GM18508 (cell line): ENCODE measurements around the gene ADAMTS18.

ENCODE experiments used
- ATAC-seq: cut with Tn5 transposase; IDR thresholded peaks from one replicate; pipeline ENCODE4 v1.9.1; 2021; ENCODE audit warnings: moderate number of reproducible peaks; ENCODE audit not compliant: insufficient read depth, unreplicated experiment

The ADAMTS18 gene

GRCh38 chr16:77331802-77332586 lies 102.8 kb downstream of the ADAMTS18 start:
- ATAC-seq, result no peak

- no peak for ATAC-seq
Observed at GRCh38 chr16:77331043-77331442, 103.8 kb downstream of the ADAMTS18 start.

- no peak for ATAC-seq
Observed at GRCh38 chr16:77330332-77331042, 104.3 kb downstream of the ADAMTS18 start.

GRCh38 chr16:77328768-77329167 lies 106.1 kb downstream of the ADAMTS18 start:
- ATAC-seq, result no peak

GRCh38 chr16:77328274-77328673 lies 106.6 kb downstream of the ADAMTS18 start:
- no peak for ATAC-seq

GRCh38 chr16:77327717-77328116 lies 107.1 kb downstream of the ADAMTS18 start:
- ATAC-seq, result no peak

GRCh38 chr16:77324729-77325128 lies 110.1 kb downstream of the ADAMTS18 start:
- ATAC-seq, result no peak

- no peak for ATAC-seq
Observed at GRCh38 chr16:77323695-77324094, 111.1 kb downstream of the ADAMTS18 start.

GRCh38 chr16:77322757-77323156 lies 112.1 kb downstream of the ADAMTS18 start:
- no peak for ATAC-seq

GRCh38 chr16:77317059-77317458 lies 117.8 kb downstream of the ADAMTS18 start:
- no peak for ATAC-seq

GRCh38 chr16:77310877-77311276 lies 124.0 kb downstream of the ADAMTS18 start:
- ATAC-seq, result no peak

- ATAC-seq, result no peak
Observed at GRCh38 chr16:77308163-77308561, 126.7 kb downstream of the ADAMTS18 start.

GRCh38 chr16:77307426-77308162 lies 127.2 kb downstream of the ADAMTS18 start:
- no peak for ATAC-seq

GRCh38 chr16:77306075-77306474 lies 128.8 kb downstream of the ADAMTS18 start:
- no peak for ATAC-seq

- ATAC-seq, result no peak
Observed at GRCh38 chr16:77304877-77305276, 130.0 kb downstream of the ADAMTS18 start.

GRCh38 chr16:77304134-77304533 lies 130.7 kb downstream of the ADAMTS18 start:
- ATAC-seq, result no peak

- no peak for ATAC-seq
Observed at GRCh38 chr16:77302674-77303073, 132.2 kb downstream of the ADAMTS18 start.

- no peak for ATAC-seq
Observed at GRCh38 chr16:77302249-77302648, 132.6 kb downstream of the ADAMTS18 start.

GRCh38 chr16:77300256-77300655 lies 134.6 kb downstream of the ADAMTS18 start:
- no peak for ATAC-seq

- ATAC-seq, result no peak
Observed at GRCh38 chr16:77299395-77299794, 135.4 kb downstream of the ADAMTS18 start.
